DMS79 treated with DMSO at 0.1 percent for 48 hours (cell line): Measurements from ENCODE around the gene ATP8A2.
A peak's percentile ranks its signal among the peaks of the same experiment; 100 is the strongest.
"Not testable (repeated sequence)": the region's sequence is repeated elsewhere in the genome, so short reads cannot be mapped to it uniquely, and the experiment has no call there.

ENCODE experiments used
- DNase-seq: peaks from one replicate; lab custom pipeline; 2025; lab: John Stamatoyannopoulos, UW

The ATP8A2 gene

GRCh38 chr13:25463496-25463895 lies 91.7 kb downstream of the ATP8A2 start:
- no peak for DNase-seq

DNA sequence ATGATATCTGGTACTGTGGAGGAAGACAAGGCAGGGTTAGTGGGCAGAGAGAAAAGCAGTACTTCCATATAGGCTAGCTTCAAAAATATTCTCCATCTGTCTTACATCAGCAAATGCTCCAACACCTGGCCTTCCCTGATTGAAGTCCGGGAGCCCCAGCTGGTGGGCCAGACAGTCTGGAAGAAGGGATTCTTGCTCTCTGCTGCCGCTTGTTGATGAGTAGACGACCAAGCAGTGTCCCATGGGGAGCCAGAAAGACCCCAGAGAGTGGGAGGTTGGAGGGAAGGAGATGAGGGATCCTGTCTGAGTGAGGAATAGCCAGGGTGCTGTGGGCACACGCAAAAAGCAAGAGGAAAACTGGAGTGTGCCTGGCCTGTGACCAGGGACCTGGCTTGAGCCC lies 95.1 kb downstream of the ATP8A2 start:
- no peak for DNase-seq

GRCh38 chr13:25468325-25469168 lies 96.8 kb downstream of the ATP8A2 start:
- DNase-seq: peak; percentile 48

- peak; percentile 48 for DNase-seq
Observed at GRCh38 chr13:25469169-25469525, 97.4 kb downstream of the ATP8A2 start.

- no peak for DNase-seq
Observed at GRCh38 chr13:25473864-25474263, 102.1 kb downstream of the ATP8A2 start.

GRCh38 chr13:25478186-25478585 lies 106.4 kb downstream of the ATP8A2 start:
- no peak for DNase-seq

- peak; percentile 53 for DNase-seq
Observed at GRCh38 chr13:25489238-25489637, 117.5 kb downstream of the ATP8A2 start.

GRCh38 chr13:25490236-25490635 lies 118.5 kb downstream of the ATP8A2 start:
- DNase-seq: peak; percentile 56

GRCh38 chr13:25493931-25494640 lies 122.3 kb downstream of the ATP8A2 start:
- peak; percentile 41 for DNase-seq

- DNase-seq: peak; percentile 84
Observed at GRCh38 chr13:25494698-25495411, 123.1 kb downstream of the ATP8A2 start.

DNA sequence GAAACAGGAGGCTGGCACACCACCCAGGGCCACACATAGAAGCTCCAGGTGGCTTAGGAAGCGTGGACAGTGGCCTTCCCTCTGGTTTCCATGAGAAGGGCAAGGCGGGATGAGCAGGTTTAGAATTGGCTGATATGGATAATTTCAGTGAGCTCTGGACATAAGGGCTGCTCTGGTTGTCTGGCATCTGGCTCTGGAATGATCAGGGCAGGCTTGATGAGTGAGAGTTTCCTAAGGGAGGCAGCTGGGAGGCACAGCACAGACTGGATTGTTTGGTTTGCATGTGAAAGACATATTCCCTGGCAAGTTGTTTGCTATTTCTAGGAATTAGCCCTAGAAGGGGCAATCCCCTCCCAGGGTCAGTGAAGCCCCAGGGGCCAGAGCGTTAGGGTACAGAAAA lies 129.5 kb downstream of the ATP8A2 start:
- DNase-seq: no peak

DNA sequence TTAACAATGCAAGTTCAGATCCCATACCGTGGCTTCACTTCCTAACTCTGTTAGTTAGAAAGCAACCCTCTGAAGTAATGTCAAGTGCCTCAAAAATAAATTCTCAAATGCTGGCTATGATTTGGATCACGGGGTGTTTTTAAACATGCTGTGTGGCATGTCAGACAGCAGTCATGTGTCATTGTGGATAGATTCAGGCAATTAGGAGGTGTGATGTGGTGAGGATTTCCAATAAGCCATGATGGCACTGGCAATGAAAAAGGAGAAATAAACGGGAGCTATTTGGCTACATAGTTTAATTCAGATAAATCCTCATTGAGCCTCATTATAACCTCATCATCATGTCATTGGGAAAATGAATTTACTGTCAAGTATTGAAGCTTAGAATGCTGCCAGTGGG lies 130.3 kb downstream of the ATP8A2 start:
- DNase-seq: no peak

- DNase-seq: no peak
Observed at GRCh38 chr13:25502551-25502950, 130.8 kb downstream of the ATP8A2 start.

DNA sequence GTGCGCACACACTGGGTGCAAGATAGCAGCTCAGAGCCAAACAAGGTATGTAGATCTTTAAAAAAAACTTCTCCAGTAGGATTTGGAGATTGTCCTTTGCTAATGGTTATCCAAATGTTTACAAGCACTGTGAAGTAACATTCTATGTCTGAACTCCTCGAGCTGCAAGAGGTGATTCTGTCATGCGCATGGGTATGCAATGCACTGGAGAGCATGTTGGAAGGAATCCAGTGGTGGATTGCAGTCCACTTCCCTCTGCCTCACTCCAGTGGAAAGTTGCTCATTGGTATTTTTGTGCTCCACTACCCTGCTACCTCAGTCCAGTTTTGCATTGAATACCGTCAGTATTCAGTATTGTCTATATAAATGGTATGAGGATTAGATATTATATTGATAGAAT lies 132.1 kb downstream of the ATP8A2 start:
- DNase-seq: no peak

GRCh38 chr13:25507841-25508240 lies 136.1 kb downstream of the ATP8A2 start:
- no peak for DNase-seq

GRCh38 chr13:25513060-25513459 lies 141.3 kb downstream of the ATP8A2 start:
- DNase-seq: not testable (repeated sequence)

DNA sequence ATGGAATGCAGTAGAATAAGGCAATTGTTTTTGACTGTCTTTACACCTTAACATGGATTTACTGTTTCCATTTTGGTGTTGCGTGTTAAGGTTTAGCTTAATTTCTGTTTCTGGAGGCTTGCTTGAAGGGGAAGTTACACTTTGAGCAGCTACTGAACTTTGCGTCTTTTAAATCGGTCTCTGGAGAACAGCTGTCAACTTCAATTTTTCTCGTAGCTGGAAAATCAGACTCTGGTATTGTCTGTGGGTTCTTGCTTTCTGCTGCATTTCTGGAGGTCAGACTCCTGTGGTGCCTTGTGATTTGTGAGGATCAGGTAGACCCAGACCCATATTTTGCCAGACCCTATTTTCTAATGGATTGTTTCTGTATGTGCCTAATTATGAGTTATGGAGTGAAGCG lies 146.7 kb downstream of the ATP8A2 start:
- no peak for DNase-seq

- DNase-seq: no peak
Observed at GRCh38 chr13:25525884-25526283, 154.1 kb downstream of the ATP8A2 start.

DNA sequence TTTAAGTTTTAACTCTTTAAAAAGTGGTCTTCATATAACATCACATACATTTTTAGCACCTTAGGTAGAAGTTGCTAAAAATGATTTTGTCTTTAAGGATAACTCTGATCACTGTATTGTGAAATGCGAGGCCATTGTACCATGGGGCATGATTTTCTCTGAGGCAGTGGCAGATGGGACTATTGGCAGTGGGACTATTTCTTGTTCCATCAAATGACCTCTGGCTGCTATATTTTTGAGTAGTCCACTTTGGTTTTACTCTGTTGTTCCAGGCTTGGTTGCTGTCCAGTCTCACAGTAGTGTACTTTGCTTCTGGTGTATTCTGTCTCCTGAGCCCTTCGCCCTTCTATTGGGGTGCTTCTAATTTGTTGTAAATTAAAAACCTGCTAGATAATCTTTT lies 156.5 kb downstream of the ATP8A2 start:
- no peak for DNase-seq

DNA sequence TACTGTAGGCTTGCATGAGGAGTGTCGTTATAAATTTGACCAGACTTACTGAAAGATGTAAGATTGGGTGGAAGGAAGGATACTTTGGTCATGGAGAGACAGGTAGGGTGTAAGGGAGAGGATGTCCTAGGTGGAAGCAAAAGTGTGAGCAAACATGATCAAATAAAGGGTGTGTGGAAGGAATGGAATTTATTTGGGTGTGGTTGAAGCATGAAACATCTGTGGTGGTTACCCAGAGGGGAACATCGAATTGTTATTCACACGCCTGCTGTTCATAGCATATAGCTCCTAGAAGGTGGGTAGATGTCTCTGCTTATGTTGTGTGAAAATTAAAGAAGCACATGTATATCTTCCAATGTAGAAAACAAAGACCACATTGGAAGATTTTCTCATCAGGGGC lies 157.7 kb downstream of the ATP8A2 start:
- no peak for DNase-seq

- no peak for DNase-seq
Observed at GRCh38 chr13:25538276-25538675, 166.5 kb downstream of the ATP8A2 start.

GRCh38 chr13:25541434-25542123 lies 169.8 kb downstream of the ATP8A2 start:
- DNase-seq: no peak
